Lower lobe of right lung (tissue), 2 donors: ENCODE data around the gene ADGRV1. TPM values are rescaled to one million over a fixed set of nuclear protein-coding genes. Genes with fewer than 3 reads are reported as not detected.

ENCODE experiments used
- ATAC-seq, 2 donors: fragments of 200-7000 bp; cut with Tn5 transposase; one replicate each; pipeline ENCODE4 v1.9.1; 2020 to 2022; ENCODE audit warnings: mild to moderate bottlenecking in 2 of 2, moderate library complexity in 2 of 2
- DNase-seq: peaks from one replicate; pipeline ENCODE4 v3.0.0-alpha.2; 2020
- H3K27ac ChIP-seq: fragments of 200-600 bp; one replicate; pipeline ENCODE4 v1.8.0; 2022
- H3K27me3 ChIP-seq: fragments of 200-600 bp; one replicate; pipeline ENCODE4 v1.8.0; 2022; ENCODE audit warnings: low read depth
- H3K36me3 ChIP-seq: fragments of 200-600 bp; one replicate; pipeline ENCODE4 v1.8.0; 2022; ENCODE audit warnings: mild to moderate bottlenecking
- H3K4me1 ChIP-seq: fragments of 200-600 bp; one replicate; pipeline ENCODE4 v1.8.0; 2022
- H3K4me3 ChIP-seq: fragments of 200-600 bp; one replicate; pipeline ENCODE4 v1.8.0; 2022; ENCODE audit warnings: mild to moderate bottlenecking
- H3K9me3 ChIP-seq: fragments of 200-600 bp; one replicate; pipeline ENCODE4 v1.8.0; 2022
- intact Hi-C: fragments of 100-400 bp; cut with DNase I; formaldehyde crosslinking; loops from one replicate; pipeline ENCODE4 v1.11.0; 2022
- total RNA-seq: library from RNA; stranded (reverse); fragmentation: NEBNext Ultra II Directional; extraction: Animal tissue kit (Norgen Biotek cat#: 25700); gene quantifications from one replicate; pipeline ENCODE4 v1.2.1, GENCODE V29; 2021
- TF ChIP-seq, protein P1 (sequence below): fragments of 200-600 bp; IDR thresholded peaks from one replicate; pipeline ENCODE4 v1.8.0; 2022; ENCODE audit warnings: antibody characterized with exemption, mild to moderate bottlenecking
- donor health status: DM: no; HTN: yes; CAD: no; lungs with severe emphysema.

ADGRV1 gene
- total RNA-seq, 1 donor from 2014 or later, result 49.7 TPM

DNA sequence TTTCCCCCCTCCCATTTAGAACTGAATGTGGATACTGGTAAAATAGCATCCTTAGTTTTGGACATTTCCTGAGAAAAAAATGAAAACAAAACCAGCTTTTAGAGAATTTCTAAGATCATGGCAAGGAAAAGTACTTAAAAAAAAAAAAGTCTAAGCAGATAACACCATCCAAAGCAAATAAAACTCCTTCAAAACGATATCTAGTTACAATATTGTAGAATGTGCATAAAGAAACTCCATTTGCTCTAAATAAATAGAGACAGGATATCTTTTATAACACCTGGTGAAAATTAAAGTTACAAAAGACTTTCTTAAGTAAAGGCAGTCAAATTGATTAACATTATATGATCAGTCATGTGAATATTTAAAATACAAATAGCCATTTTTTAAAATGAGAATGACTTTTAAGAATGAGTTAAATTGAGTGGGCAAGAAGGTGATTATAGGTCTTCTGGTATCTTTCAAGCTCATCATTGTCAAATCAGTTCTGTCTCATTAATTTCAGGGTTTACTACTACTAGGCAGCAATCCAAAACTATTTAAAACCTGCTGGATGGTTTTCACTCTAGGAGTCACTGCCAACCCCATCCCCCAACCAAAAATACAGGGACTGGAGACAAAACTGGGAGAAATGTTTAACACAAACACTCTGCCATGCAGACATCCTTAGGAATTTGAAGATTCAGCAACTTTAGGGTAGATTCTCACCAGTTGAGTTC lies 382.6 kb downstream of the ADGRV1 start:
- ATAC-seq (no peak), DNase-seq (no peak)
- no peaks in the 10 kb centered on the region for H3K27me3 ChIP-seq
- TF ChIP-seq, protein P1, sequence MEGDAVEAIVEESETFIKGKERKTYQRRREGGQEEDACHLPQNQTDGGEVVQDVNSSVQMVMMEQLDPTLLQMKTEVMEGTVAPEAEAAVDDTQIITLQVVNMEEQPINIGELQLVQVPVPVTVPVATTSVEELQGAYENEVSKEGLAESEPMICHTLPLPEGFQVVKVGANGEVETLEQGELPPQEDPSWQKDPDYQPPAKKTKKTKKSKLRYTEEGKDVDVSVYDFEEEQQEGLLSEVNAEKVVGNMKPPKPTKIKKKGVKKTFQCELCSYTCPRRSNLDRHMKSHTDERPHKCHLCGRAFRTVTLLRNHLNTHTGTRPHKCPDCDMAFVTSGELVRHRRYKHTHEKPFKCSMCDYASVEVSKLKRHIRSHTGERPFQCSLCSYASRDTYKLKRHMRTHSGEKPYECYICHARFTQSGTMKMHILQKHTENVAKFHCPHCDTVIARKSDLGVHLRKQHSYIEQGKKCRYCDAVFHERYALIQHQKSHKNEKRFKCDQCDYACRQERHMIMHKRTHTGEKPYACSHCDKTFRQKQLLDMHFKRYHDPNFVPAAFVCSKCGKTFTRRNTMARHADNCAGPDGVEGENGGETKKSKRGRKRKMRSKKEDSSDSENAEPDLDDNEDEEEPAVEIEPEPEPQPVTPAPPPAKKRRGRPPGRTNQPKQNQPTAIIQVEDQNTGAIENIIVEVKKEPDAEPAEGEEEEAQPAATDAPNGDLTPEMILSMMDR, result no peak
- intact Hi-C loops, result no loop called here
- H3K36me3 ChIP-seq, result no peaks in the 10 kb centered on the region
- H3K27ac ChIP-seq, result no peak overlapping the region
- H3K4me1 ChIP-seq, result no peaks in the 10 kb centered on the region
- no peaks in the 10 kb centered on the region for H3K9me3 ChIP-seq
- H3K4me3 ChIP-seq, result no peak overlapping the region

DNA sequence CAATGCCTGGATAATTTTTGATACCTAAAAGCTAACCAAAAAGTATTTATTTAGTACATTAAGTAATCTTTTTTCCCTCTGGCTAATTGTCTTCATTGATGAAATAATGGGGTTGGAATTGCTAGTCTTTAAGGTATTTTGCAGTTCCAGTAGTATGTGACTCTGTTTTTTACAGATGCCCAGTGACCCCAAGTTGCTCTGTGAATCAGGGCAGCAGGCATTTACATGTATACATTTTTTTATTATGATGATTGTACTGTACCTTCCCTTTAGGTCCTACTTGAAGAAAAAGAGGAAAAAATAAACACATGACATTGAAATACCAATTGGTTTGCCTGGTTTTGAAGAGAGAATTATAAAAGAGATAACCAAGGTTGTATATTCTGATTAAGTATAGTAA lies 385.5 kb downstream of the ADGRV1 start:
- H3K27ac ChIP-seq, result no peak overlapping the region
- H3K27me3 ChIP-seq, result no peaks in the 10 kb centered on the region
- no peak for DNase-seq
- no peaks in the 10 kb centered on the region for H3K36me3 ChIP-seq
- no peak for ATAC-seq
- TF ChIP-seq, protein P1, result no peak
- H3K4me3 ChIP-seq, result no peak overlapping the region
- no peaks in the 10 kb centered on the region for H3K9me3 ChIP-seq
- intact Hi-C loops, result no loop called here
- H3K4me1 ChIP-seq, result no peaks in the 10 kb centered on the region

DNA sequence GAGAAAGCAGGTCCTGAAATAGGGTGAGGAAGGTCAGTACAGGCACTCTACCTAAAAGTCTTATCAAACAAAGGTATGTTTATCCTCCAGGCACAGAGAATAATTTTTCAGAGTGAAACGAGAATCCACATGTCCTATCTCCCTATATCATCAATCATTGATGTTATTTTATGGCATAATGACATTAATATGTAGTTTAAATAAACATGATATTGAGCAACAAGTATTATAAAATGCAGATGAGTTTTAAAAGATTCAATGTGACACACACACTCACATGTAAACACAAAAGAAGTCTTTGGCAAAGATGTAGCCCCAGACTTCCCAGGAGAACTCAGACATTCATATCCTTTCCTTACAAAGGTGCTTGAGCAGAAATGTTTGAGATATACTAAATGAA lies 389.1 kb downstream of the ADGRV1 start:
- H3K27ac ChIP-seq, result no peak overlapping the region
- no peaks in the 10 kb centered on the region for H3K9me3 ChIP-seq
- H3K27me3 ChIP-seq, result no peaks in the 10 kb centered on the region
- no peak for DNase-seq
- H3K4me3 ChIP-seq, result no peak overlapping the region
- no peaks in the 10 kb centered on the region for H3K36me3 ChIP-seq
- no peaks in the 10 kb centered on the region for H3K4me1 ChIP-seq
- TF ChIP-seq, protein P1, result no peak
- intact Hi-C loops, result no loop called here
- ATAC-seq, result no peak

DNA sequence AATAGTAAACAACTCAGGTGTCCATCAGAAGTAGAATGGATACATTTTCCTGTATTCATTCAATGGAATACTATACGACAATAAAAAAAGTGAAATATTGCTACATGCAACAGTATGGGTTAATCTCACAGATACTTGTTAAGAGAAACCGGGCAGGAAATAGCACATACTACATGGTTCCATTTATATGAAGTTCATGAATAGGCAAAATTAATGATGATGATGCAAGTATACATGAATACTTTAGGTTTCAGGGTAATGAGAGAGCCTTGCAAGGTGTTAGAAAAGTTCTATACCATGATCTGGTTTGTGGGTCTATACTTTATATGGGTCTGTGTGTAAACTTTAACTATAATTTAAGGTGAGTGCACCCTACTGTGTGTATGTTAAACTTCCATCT lies 390.4 kb downstream of the ADGRV1 start:
- no peaks in the 10 kb centered on the region for H3K4me1 ChIP-seq
- intact Hi-C loops, result no loop called here
- DNase-seq, result no peak
- TF ChIP-seq, protein P1, result no peak
- H3K9me3 ChIP-seq, result no peaks in the 10 kb centered on the region
- H3K4me3 ChIP-seq, result no peak overlapping the region
- no peaks in the 10 kb centered on the region for H3K27me3 ChIP-seq
- no peak overlapping the region for H3K27ac ChIP-seq
- H3K36me3 ChIP-seq, result no peaks in the 10 kb centered on the region
- no peak for ATAC-seq

DNA sequence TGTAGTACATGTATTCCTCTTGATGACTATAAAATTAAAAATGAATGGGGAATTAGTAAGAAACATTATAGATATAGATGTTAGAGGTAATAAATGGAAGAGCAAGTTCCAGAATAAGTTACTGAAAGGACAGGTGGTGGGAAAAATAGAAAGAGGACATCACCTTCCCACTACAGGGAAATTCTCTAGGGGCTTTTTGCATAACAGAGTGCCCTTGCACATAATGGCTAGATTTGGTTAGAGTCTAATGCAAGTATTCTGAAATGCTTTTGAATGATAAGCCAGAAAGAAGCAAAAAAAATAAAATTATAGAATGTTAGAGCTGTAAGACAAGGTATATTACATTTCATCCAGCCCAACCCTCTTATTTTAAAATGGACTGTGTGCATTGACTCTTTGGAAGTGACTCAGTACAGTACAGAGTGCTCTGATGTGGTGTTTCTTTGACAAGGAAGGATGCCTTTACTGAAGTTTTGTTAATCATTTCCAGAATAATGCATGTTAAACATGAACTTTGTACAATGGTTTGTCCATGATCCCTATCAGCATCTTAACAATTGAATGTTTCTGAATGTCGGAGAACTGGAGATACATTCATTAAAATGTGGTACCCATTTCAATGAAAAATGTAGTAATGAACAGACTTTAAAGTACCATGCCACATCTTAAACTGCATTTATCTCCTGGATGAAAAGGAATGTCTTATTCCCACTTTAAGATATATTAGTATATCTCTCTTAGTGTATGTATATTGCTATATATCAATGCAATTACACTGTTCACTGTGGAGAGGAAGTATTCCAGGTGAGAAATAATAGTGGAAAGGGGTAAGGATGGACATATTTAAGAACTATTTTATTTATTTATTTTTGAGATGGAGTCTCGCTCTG lies 391.1 kb downstream of the ADGRV1 start:
- no peak overlapping the region for H3K4me3 ChIP-seq
- H3K27me3 ChIP-seq, result no peaks in the 10 kb centered on the region
- TF ChIP-seq, protein P1, result no peak
- intact Hi-C loops, result no loop called here
- DNase-seq, result no peak
- no peaks in the 10 kb centered on the region for H3K9me3 ChIP-seq
- no peaks in the 10 kb centered on the region for H3K4me1 ChIP-seq
- H3K36me3 ChIP-seq, result no peaks in the 10 kb centered on the region
- no peak for ATAC-seq
- H3K27ac ChIP-seq, result no peak overlapping the region
